ENCODE results near the gene PA2G4. TPM values are rescaled to one million over a fixed set of nuclear protein-coding genes. Genes with fewer than 3 reads are reported as not detected.
A peak's percentile ranks its signal among the peaks of the same experiment; 100 is the strongest.

The PA2G4 gene
- total and polyA plus RNA-seq, 10 of the 15 experiments (the other 5 are each of a cell fraction or from before 2014, with no cell fraction given), result 148 to 514 (median 406) TPM

GRCh38 chr12:56157201-56158028 lies 53.1 kb downstream of the PA2G4 start:
- TSS peak; percentile 32 for BruUV-seq (replicated peaks)
- H3K4me3 ChIP-seq, result peak overlapping the region; percentile 87
- ChIA-PET CTCF (interaction anchor here (1.0 to 3.6 kb wide), 6 partner anchors 29 to 217 kb away, joined by 4 to 13 read pairs (median 8); partner anchors contain the start of genes ESYT1, PA2G4 and SMARCC2), RAD21 (ENCODE audit: unreplicated experiment) (interaction anchor here (0.9 to 2.8 kb wide), 5 partner anchors 27 to 64 kb away, joined by 3 to 18 read pairs (median 4); partner anchors contain the start of genes ESYT1 and RNF41), SMC1A (ENCODE audit: uncharacterized antibody, unreplicated experiment) (interaction anchor here (0.7 to 2.4 kb wide), 4 partner anchors 30 to 125 kb away, joined by 3 to 12 read pairs (median 6); partner anchors contain the start of gene ESYT1), POLR2A (interaction anchor here (0.6 to 2.4 kb wide), 8 partner anchors 13 to 232 kb away, joined by 3 to 19 read pairs (median 4); partner anchors contain the start of genes ESYT1, PA2G4, RAB5B and RNF41)
- FAIRE-seq (peak; percentile 27), ATAC-seq (peak; percentile 67), DNase-seq (ENCODE audit: low read depth, low spot score) (no peak)
- H3K9me3 ChIP-seq (replicated peaks; ENCODE audit: control insufficient read depth, insufficient read depth, low read length), result no peaks in the 10 kb centered on the region
- no peaks in the 10 kb centered on the region for H4K20me1 ChIP-seq (ENCODE audit: control insufficient read depth, insufficient read depth)
- peak overlapping the region; percentile 85 for H3K27ac ChIP-seq (ENCODE audit: control insufficient read depth, insufficient read depth)
- peaks cover 48% of the 10 kb centered on the region for H3K79me2 ChIP-seq (ENCODE audit: control insufficient read depth, insufficient read depth, low read length)
- in situ Hi-C loops (cut with MboI), result no loop called here
- no peaks in the 10 kb centered on the region for H3K27me3 ChIP-seq (replicated peaks in 1 of 2; ENCODE audit: control insufficient read depth in 2 of 2, insufficient read depth in 2 of 2, low read length in 1 of 2)
- H3K4me2 ChIP-seq (ENCODE audit: control insufficient read depth, insufficient read depth), result peak overlapping the region; percentile 91
- peaks cover 20 to 24% of the 10 kb centered on the region in 2 experiments for H3K36me3 ChIP-seq (ENCODE audit: control insufficient read depth in 2 of 2, insufficient read depth in 2 of 2, low read length in 1 of 2)
- WGBS (ENCODE audit: insufficient coverage, insufficient replicate concordance, low lambda C conversion rate, missing lambda C conversion rate), result 1% methylated on average over 33 of the region's 45 CpGs
- peak overlapping the region; percentile 81 for H3K9ac ChIP-seq (ENCODE audit: control insufficient read depth, insufficient read depth, low read length)
- H3K4me1 ChIP-seq (ENCODE audit: control insufficient read depth, insufficient read depth, low read length), result peaks cover 27% of the 10 kb centered on the region
- peak overlapping the region; percentile 71 for H2AFZ ChIP-seq (ENCODE audit: control insufficient read depth, low read depth, low read length)
- intact Hi-C loops (cut with micrococcal nuclease; ENCODE audit: unreplicated experiment), result loop anchor here (1.0 to 2.0 kb wide), 2 partner anchors 31 kb away; partner anchors contain the start of gene SMARCC2
- no peak for TF ChIP-seq ESRRA (IDR thresholded peaks at IDR 0.05; ENCODE audit: low read length)
- no peak for TF ChIP-seq WRNIP1 (IDR thresholded peaks at IDR 0.05; ENCODE audit: borderline replicate concordance, low read depth, low read length)
- TF ChIP-seq HCFC1 (IDR thresholded peaks at IDR 0.05; ENCODE audit: low read length), result no peak
- no peak for TF ChIP-seq MEF2B (IDR thresholded peaks at IDR 0.05; ENCODE audit: partially characterized antibody, poor library complexity, severe bottlenecking)
- TF ChIP-seq SKIL (IDR thresholded peaks at IDR 0.05; ENCODE audit: low read depth, poor library complexity, severe bottlenecking), result no peak
- no peak for TF ChIP-seq CUX1 (IDR thresholded peaks at IDR 0.05; ENCODE audit: insufficient replicate concordance, low read depth, low read length)
- no peak for TF ChIP-seq STAT3 (IDR thresholded peaks at IDR 0.05; ENCODE audit: low read depth, low read length)
- TF ChIP-seq TCF7 (IDR thresholded peaks at IDR 0.05; ENCODE audit: borderline replicate concordance), result no peak
- TF ChIP-seq ZBTB33 (IDR thresholded peaks at IDR 0.05), result no peak
- TF ChIP-seq BCL11A (IDR thresholded peaks at IDR 0.05; ENCODE audit: low read depth, low read length), result no peak
- no peak for TF ChIP-seq ZNF24 (IDR thresholded peaks at IDR 0.05)
